Left ventricle myocardium inferior (tissue), 1 donor: Measurements from ENCODE around the gene SAMD3. TPM values are rescaled to one million over a fixed set of nuclear protein-coding genes. Genes with fewer than 3 reads are reported as not detected.

ENCODE experiments used
- DNase-seq: peaks from one replicate; pipeline ENCODE4 v3.0.0-alpha.2; 2020
- H3K27ac ChIP-seq: fragments of 200-600 bp; replicated peaks from 2 replicates; pipeline ENCODE4 v1.8.0; 2021
- H3K27me3 ChIP-seq: fragments of 200-600 bp; 2 replicates; pipeline ENCODE4 v1.8.0; 2021; ENCODE audit warnings: low read depth
- H3K36me3 ChIP-seq: fragments of 200-600 bp; 2 replicates; pipeline ENCODE4 v1.8.0; 2021
- H3K4me1 ChIP-seq: fragments of 200-600 bp; 2 replicates; pipeline ENCODE4 v1.8.0; 2021
- H3K4me3 ChIP-seq: fragments of 200-600 bp; 2 replicates; pipeline ENCODE4 v1.8.0; 2021; ENCODE audit warnings: mild to moderate bottlenecking, moderate library complexity
- H3K9me3 ChIP-seq: fragments of 200-600 bp; replicated peaks from 2 replicates; pipeline ENCODE4 v1.8.0; 2021
- CTCF ChIP-seq: fragments of 200-600 bp; IDR thresholded peaks from 2 replicates; pipeline ENCODE4 v1.8.0; 2021; ENCODE audit warnings: antibody characterized with exemption, mild to moderate bottlenecking, borderline replicate concordance
- intact Hi-C: fragments of 100-400 bp; cut with micrococcal nuclease; formaldehyde crosslinking; loops from one replicate; pipeline ENCODE4 v1.11.0; 2022
- total RNA-seq: library from RNA; stranded (reverse); fragmentation: NEBNext Ultra II Directional; extraction: Animal tissue kit (Norgen Biotek cat#: 25700); gene quantifications from one replicate; pipeline ENCODE4 v1.2.1, GENCODE V29; 2021
- donor health status: DM: no; HTN: yes; CAD: no; lungs with severe emphysema.

The SAMD3 gene
- total RNA-seq, 1 donor from 2014 or later, result not detected

- H3K36me3 ChIP-seq, result peaks cover 5% of the 10 kb centered on the region
Measured at GRCh38 chr6:130147111-130147510, 75.6 kb downstream of the SAMD3 start.

GRCh38 chr6:130143709-130144108, 79.0 kb downstream of the SAMD3 start:
- Histone ChIP-seq H3K9me3 (no peaks in the 10 kb centered on the region), H3K4me3 (no peak overlapping the region), H3K36me3 (peaks cover 10% of the 10 kb centered on the region), H3K27ac (no peak overlapping the region), H3K4me1 (no peaks in the 10 kb centered on the region), H3K27me3 (no peaks in the 10 kb centered on the region)
- TF ChIP-seq CTCF, result no peak
- intact Hi-C loops, result no loop called here
- no peak for DNase-seq

More at GRCh38 chr6:130147111-130147510, 75.6 kb downstream of the SAMD3 start:
- no peaks in the 10 kb centered on the region for H3K9me3 ChIP-seq
- H3K27me3 ChIP-seq, result no peaks in the 10 kb centered on the region
- H3K4me1 ChIP-seq, result no peaks in the 10 kb centered on the region
- no peak overlapping the region for H3K4me3 ChIP-seq
- DNase-seq, result no peak
- intact Hi-C loops, result no loop called here
- H3K27ac ChIP-seq, result no peak overlapping the region
- no peak for TF ChIP-seq CTCF

DNA sequence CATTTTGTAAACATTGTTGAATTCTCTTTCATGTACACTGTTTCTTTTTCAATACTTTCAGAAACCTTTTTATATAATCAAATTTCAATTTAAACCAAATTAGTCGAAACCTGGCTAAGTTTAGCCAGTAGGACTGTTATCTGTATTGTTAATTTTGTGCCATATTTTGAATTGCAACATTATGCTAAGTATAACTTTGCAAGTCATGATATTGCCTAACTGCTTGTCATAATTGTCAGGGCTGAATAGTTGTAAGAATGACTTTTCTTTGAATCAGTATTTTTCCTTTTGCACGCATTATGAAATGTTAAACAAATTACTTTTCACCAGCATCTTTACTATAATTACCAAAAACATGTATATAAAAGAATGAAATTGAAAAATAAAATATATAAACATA, 82.7 kb downstream of the SAMD3 start:
- no peaks in the 10 kb centered on the region for H3K9me3 ChIP-seq
- no peak overlapping the region for H3K27ac ChIP-seq
- intact Hi-C loops, result no loop called here
- no peak for DNase-seq
- H3K27me3 ChIP-seq, result no peaks in the 10 kb centered on the region
- peaks cover 20% of the 10 kb centered on the region for H3K36me3 ChIP-seq
- no peak for TF ChIP-seq CTCF
- no peaks in the 10 kb centered on the region for H3K4me1 ChIP-seq
- H3K4me3 ChIP-seq, result no peak overlapping the region

DNA sequence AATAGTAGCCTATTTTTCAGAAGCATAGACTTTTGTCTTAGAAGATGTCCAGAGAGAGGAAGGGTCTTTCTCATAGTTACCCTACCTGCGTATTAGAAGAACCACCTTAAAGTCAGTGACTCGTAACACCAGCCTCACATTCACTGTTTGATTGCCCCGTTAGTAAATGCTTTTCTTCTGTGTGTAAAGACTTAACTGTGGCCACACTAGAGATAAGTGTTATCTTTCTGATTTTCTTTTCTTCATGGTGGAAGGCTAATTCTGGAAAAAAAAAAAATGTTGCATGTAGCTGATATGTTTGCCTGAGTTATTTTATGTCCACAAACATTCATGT, 83.9 kb downstream of the SAMD3 start:
- intact Hi-C loops, result no loop called here
- H3K27ac ChIP-seq, result no peak overlapping the region
- TF ChIP-seq CTCF, result no peak
- H3K9me3 ChIP-seq, result no peaks in the 10 kb centered on the region
- no peak overlapping the region for H3K4me3 ChIP-seq
- H3K36me3 ChIP-seq, result peaks cover 18% of the 10 kb centered on the region
- no peaks in the 10 kb centered on the region for H3K4me1 ChIP-seq
- no peak for DNase-seq
- no peaks in the 10 kb centered on the region for H3K27me3 ChIP-seq

GRCh38 chr6:130138116-130138908, 84.4 kb downstream of the SAMD3 start:
- TF ChIP-seq CTCF, result no peak
- peaks cover 15% of the 10 kb centered on the region for H3K36me3 ChIP-seq
- no peak for DNase-seq
- intact Hi-C loops, result no loop called here
- no peak overlapping the region for H3K27ac ChIP-seq
- no peak overlapping the region for H3K4me3 ChIP-seq
- H3K9me3 ChIP-seq, result no peaks in the 10 kb centered on the region
- H3K27me3 ChIP-seq, result no peaks in the 10 kb centered on the region
- no peaks in the 10 kb centered on the region for H3K4me1 ChIP-seq
